MM.1S (cell line): Measurements from ENCODE around the gene QTRT2.

Source experiments
- CTCF ChIP-seq: fragments of 300-600 bp; sonication (generic); IDR thresholded peaks from 2 replicates; pipeline ENCODE4 v1.5.1; 2016; ENCODE audit warnings: antibody characterized with exemption, low read length, mixed read lengths
- EZH2phosphoT487 ChIP-seq: fragments of 300-600 bp; sonication (generic); IDR thresholded peaks from 2 replicates; pipeline ENCODE4 v1.6.1; 2018; ENCODE audit warnings: antibody characterized with exemption, low read length

DNA sequence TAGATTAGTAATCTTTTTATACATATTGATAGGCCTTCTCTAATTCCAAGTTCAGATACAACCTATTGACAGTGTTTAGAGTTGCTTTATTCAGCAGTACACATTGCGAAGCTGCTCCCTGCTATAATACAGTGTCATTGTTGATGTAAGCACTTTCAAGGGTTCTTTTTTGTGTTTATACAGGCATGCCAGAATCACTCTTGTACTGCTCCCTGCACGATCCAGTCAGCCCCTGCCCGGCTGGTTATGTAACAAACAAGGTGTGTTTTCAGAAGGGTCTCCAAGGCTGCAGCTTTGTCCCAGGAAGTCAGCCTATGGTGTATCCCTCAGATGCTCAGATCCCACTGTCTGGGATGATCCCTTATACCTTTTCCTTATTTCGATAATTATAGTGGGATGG lies 11.3 kb downstream of the QTRT2 start:
- TF ChIP-seq EZH2phosphoT487 (no peak), CTCF (no peak)
